ENCODE results near the gene TMEM184B.
A peak's percentile ranks its signal among the peaks of the same experiment; 100 is the strongest.

The TMEM184B gene

DNA sequence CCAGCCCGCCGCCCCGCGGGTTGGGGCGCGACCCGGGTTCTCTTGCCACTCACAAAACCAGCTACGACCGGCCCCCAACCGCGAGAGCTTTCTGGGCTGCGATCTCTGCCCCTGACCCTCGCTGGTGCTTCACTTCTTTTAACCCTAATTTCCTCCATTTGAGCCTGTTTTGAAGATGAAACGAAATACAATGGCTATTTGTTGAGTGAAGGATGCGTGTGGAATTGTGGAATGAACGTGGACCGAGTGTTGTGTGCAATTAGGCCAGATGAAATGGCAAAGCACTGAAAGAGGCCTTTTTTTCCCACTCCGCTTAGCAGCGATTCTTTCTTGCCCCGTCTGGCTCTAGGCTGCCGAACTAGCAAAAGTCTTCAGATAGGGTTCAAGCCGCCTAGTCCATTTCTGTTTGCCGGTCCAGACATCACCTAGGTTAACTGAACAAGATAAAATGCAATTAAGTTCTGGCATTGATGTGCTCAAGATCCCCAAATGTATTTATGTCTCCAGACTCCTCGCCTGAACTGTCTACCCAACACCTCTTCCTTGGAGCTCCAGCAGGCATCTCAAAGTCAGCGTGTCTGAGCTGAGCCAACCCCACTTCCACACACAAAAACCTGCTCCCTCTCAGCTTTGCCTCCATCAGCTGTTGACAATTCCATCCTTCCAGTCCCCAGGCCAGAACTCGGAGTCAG is 471 bp upstream of the TMEM184B start:
- peaks cover 15% of the 10 kb centered on the region in 2 donors for H3K4me1 ChIP-seq (ENCODE audit: control insufficient read depth in 2 of 2, insufficient read depth in 1 of 2, low read depth in 1 of 2, low read length in 2 of 2)
- H3K4ac ChIP-seq (ENCODE audit: low read length): no peak overlapping the region
- peak overlapping the region; percentile 33 for H3K27ac ChIP-seq (replicated peaks; ENCODE audit: low read length)
- H2AK5ac ChIP-seq (ENCODE audit: low read depth, low read length): peak overlapping the region; percentile 16
- no peaks in the 10 kb centered on the region for H3K27me3 ChIP-seq (ENCODE audit: control insufficient read depth in 3 of 3, insufficient read depth in 3 of 3, low read depth in 1 of 3, low read length in 3 of 3)
- no peak overlapping the region for H4K8ac ChIP-seq (ENCODE audit: low read depth, low read length)
- H3K4me3 ChIP-seq (ENCODE audit: low read length in 2 of 2): peak overlapping the region; percentile 73 to 78
- peak overlapping the region; percentile 60 for H3K4me2 ChIP-seq (ENCODE audit: insufficient read depth, low read length, poor library complexity, severe bottlenecking)
- no peak overlapping the region for H4K91ac ChIP-seq (ENCODE audit: low read depth, low read length, poor library complexity)
- no peak overlapping the region for H2BK12ac ChIP-seq (ENCODE audit: low read length)
- H3K79me1 ChIP-seq (ENCODE audit: low read depth, low read length): peaks cover 22% of the 10 kb centered on the region
- WGBS, 2 donors (ENCODE audit: extremely low coverage in 2 of 2, insufficient read length in 2 of 2, insufficient replicate concordance in 1 of 2): no CpG with 5 or more reads among the region's 26 CpGs
- H2BK120ac ChIP-seq (ENCODE audit: low read depth, low read length): no peak overlapping the region
- H3K23ac ChIP-seq (ENCODE audit: low read depth, low read length, poor library complexity): no peak overlapping the region
- H3K14ac ChIP-seq (ENCODE audit: low read length): no peak overlapping the region
- DNase-seq (ENCODE audit: low spot score): no peak
- no peaks in the 10 kb centered on the region for H3K9me3 ChIP-seq (replicated peaks in 1 of 2; ENCODE audit: control insufficient read depth in 2 of 2, insufficient read depth in 1 of 2, low read depth in 1 of 2, low read length in 2 of 2)
- H2BK15ac ChIP-seq (ENCODE audit: low read length): peak overlapping the region; percentile 3
- no peak overlapping the region for H3K9ac ChIP-seq (ENCODE audit: low read depth, low read length, poor library complexity)
- peaks cover 3 to 5% of the 10 kb centered on the region in 2 donors for H3K36me3 ChIP-seq (replicated peaks in 1 of 2; ENCODE audit: control insufficient read depth in 2 of 2, insufficient read depth in 2 of 2, low read length in 2 of 2)
- peak overlapping the region; percentile 87 for H2AFZ ChIP-seq (ENCODE audit: low read length)
- H3K18ac ChIP-seq (ENCODE audit: low read length): peak overlapping the region; percentile 91
- no peak overlapping the region for H2BK5ac ChIP-seq (ENCODE audit: low read length)

GRCh38 chr22:38271927-38272372 is 860 bp downstream of the TMEM184B start:
- Histone ChIP-seq H3K4me2 (ENCODE audit: insufficient read depth, low read length, poor library complexity, severe bottlenecking) (peak overlapping the region; percentile 87), H2AFZ (ENCODE audit: low read length) (peak overlapping the region; percentile 87), H3K27me3 (ENCODE audit: control insufficient read depth in 3 of 3, insufficient read depth in 3 of 3, low read depth in 1 of 3, low read length in 3 of 3) (no peaks in the 10 kb centered on the region), H3K27ac (replicated peaks; ENCODE audit: low read length) (no peak overlapping the region), H3K9me3 (replicated peaks in 1 of 2; ENCODE audit: control insufficient read depth in 2 of 2, insufficient read depth in 1 of 2, low read depth in 1 of 2, low read length in 2 of 2) (no peaks in the 10 kb centered on the region), H3K14ac (ENCODE audit: low read length) (peak overlapping the region; percentile 95), H4K8ac (ENCODE audit: low read depth, low read length) (no peak overlapping the region), H3K23ac (ENCODE audit: low read depth, low read length, poor library complexity) (peak overlapping the region; percentile 80), H3K4me1 (ENCODE audit: control insufficient read depth in 2 of 2, insufficient read depth in 1 of 2, low read depth in 1 of 2, low read length in 2 of 2) (peaks cover 15% of the 10 kb centered on the region in 2 donors), H3K79me1 (ENCODE audit: low read depth, low read length) (peaks cover 25% of the 10 kb centered on the region), H3K36me3 (replicated peaks in 1 of 2; ENCODE audit: control insufficient read depth in 2 of 2, insufficient read depth in 2 of 2, low read length in 2 of 2) (peaks cover 3 to 5% of the 10 kb centered on the region in 2 donors), H2BK120ac (ENCODE audit: low read depth, low read length) (no peak overlapping the region), H2AK5ac (ENCODE audit: low read depth, low read length) (peak overlapping the region; percentile 93), H3K18ac (ENCODE audit: low read length) (peak overlapping the region; percentile 97), H2BK15ac (ENCODE audit: low read length) (peak overlapping the region; percentile 12), H3K4me3 (ENCODE audit: low read length in 2 of 2) (peak overlapping the region; percentile 78 to 98), H2BK12ac (ENCODE audit: low read length) (no peak overlapping the region), H4K91ac (ENCODE audit: low read depth, low read length, poor library complexity) (no peak overlapping the region), H3K9ac (ENCODE audit: low read depth, low read length, poor library complexity) (peak overlapping the region; percentile 95), H2BK5ac (ENCODE audit: low read length) (peak overlapping the region; percentile 90), H3K4ac (ENCODE audit: low read length) (no peak overlapping the region)
- DNase-seq (ENCODE audit: low spot score): no peak
- WGBS, 2 donors (ENCODE audit: extremely low coverage in 2 of 2, insufficient read length in 2 of 2, insufficient replicate concordance in 1 of 2): no CpG with 5 or more reads among the region's 7 CpGs

GRCh38 chr22:38271101-38271500 is 1.7 kb downstream of the TMEM184B start:
- H3K9ac ChIP-seq (ENCODE audit: low read depth, low read length, poor library complexity): no peak overlapping the region
- H2AK5ac ChIP-seq (ENCODE audit: low read depth, low read length): no peak overlapping the region
- no peak overlapping the region for H2BK120ac ChIP-seq (ENCODE audit: low read depth, low read length)
- no peak overlapping the region for H2BK5ac ChIP-seq (ENCODE audit: low read length)
- H4K8ac ChIP-seq (ENCODE audit: low read depth, low read length): no peak overlapping the region
- H3K4me2 ChIP-seq (ENCODE audit: insufficient read depth, low read length, poor library complexity, severe bottlenecking): no peak overlapping the region
- no peaks in the 10 kb centered on the region for H3K9me3 ChIP-seq (replicated peaks in 1 of 2; ENCODE audit: control insufficient read depth in 2 of 2, insufficient read depth in 1 of 2, low read depth in 1 of 2, low read length in 2 of 2)
- no peak overlapping the region for H3K4ac ChIP-seq (ENCODE audit: low read length)
- no peak overlapping the region for H2AFZ ChIP-seq (ENCODE audit: low read length)
- no peak overlapping the region for H2BK12ac ChIP-seq (ENCODE audit: low read length)
- peaks cover 15% of the 10 kb centered on the region in 2 donors for H3K4me1 ChIP-seq (ENCODE audit: control insufficient read depth in 2 of 2, insufficient read depth in 1 of 2, low read depth in 1 of 2, low read length in 2 of 2)
- WGBS, 2 donors (ENCODE audit: extremely low coverage in 2 of 2, insufficient read length in 2 of 2, insufficient replicate concordance in 1 of 2): no CpG with 5 or more reads among the region's 7 CpGs
- peak overlapping the region in 1 of 2 donors; percentile 78 for H3K4me3 ChIP-seq (ENCODE audit: low read length in 2 of 2)
- peaks cover 3 to 5% of the 10 kb centered on the region in 2 donors for H3K36me3 ChIP-seq (replicated peaks in 1 of 2; ENCODE audit: control insufficient read depth in 2 of 2, insufficient read depth in 2 of 2, low read length in 2 of 2)
- no peak overlapping the region for H3K23ac ChIP-seq (ENCODE audit: low read depth, low read length, poor library complexity)
- H3K27ac ChIP-seq (replicated peaks; ENCODE audit: low read length): no peak overlapping the region
- no peak overlapping the region for H4K91ac ChIP-seq (ENCODE audit: low read depth, low read length, poor library complexity)
- H2BK15ac ChIP-seq (ENCODE audit: low read length): no peak overlapping the region
- H3K79me1 ChIP-seq (ENCODE audit: low read depth, low read length): peaks cover 25% of the 10 kb centered on the region
- no peak overlapping the region for H3K14ac ChIP-seq (ENCODE audit: low read length)
- no peak overlapping the region for H3K18ac ChIP-seq (ENCODE audit: low read length)
- H3K27me3 ChIP-seq (ENCODE audit: control insufficient read depth in 3 of 3, insufficient read depth in 3 of 3, low read depth in 1 of 3, low read length in 3 of 3): no peaks in the 10 kb centered on the region
- DNase-seq (ENCODE audit: low spot score): no peak

DNA sequence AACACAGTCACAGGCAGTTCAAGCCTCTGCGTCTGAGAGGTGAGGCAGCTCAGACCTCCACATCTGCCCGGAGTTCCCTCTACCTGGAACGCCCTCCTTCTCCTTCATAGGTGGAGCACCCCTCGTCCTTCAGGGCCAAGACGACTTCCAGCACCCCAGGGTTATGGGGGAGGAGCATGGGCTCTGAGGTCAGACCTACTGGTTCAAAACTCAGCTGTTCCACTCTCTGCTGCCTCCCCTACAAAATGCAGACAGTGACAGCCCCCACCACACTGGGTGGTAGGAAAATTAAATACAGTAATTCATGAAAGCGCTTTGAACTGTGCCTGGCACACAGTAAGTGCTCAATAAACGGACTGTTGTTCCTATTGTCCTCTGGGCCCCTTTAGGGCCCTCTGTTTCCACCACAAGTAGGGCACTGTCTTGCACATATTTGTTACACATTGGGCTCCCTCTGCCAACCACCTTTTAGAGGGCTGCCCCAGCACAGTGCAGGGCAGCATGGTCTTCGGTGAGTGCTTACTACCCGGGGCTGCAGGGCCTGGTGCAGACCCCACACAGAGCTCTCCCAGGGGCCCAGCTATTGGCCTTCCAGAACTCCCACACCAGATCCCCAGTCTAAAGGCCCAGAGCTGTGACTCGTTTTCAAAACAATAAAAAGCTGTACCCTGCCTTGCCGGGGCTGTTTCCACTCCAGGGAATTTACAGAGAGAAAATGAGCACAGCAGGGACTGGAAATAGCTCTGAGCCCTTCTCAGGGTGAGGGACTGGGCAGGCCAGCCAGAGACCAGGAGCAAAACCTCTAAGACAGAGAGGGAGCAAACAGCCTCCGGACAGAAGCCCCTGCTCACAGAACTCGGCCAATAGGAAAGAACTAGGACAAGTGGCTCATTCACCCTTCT is 2.5 kb downstream of the TMEM184B start:
- Histone ChIP-seq H2BK15ac (ENCODE audit: low read length) (no peak overlapping the region), H2BK5ac (ENCODE audit: low read length) (no peak overlapping the region), H3K27me3 (ENCODE audit: control insufficient read depth in 3 of 3, insufficient read depth in 3 of 3, low read depth in 1 of 3, low read length in 3 of 3) (no peaks in the 10 kb centered on the region), H3K4me3 (ENCODE audit: low read length in 2 of 2) (no peak overlapping the region), H3K79me1 (ENCODE audit: low read depth, low read length) (peaks cover 25% of the 10 kb centered on the region), H4K91ac (ENCODE audit: low read depth, low read length, poor library complexity) (no peak overlapping the region), H3K4me2 (ENCODE audit: insufficient read depth, low read length, poor library complexity, severe bottlenecking) (peak overlapping the region; percentile 14), H2BK120ac (ENCODE audit: low read depth, low read length) (no peak overlapping the region), H2AFZ (ENCODE audit: low read length) (no peak overlapping the region), H2BK12ac (ENCODE audit: low read length) (no peak overlapping the region), H3K36me3 (replicated peaks in 1 of 2; ENCODE audit: control insufficient read depth in 2 of 2, insufficient read depth in 2 of 2, low read length in 2 of 2) (peaks cover 3 to 5% of the 10 kb centered on the region in 2 donors), H4K8ac (ENCODE audit: low read depth, low read length) (no peak overlapping the region), H2AK5ac (ENCODE audit: low read depth, low read length) (peak overlapping the region; percentile 27), H3K4ac (ENCODE audit: low read length) (no peak overlapping the region), H3K18ac (ENCODE audit: low read length) (peak overlapping the region; percentile 45), H3K27ac (replicated peaks; ENCODE audit: low read length) (no peak overlapping the region), H3K23ac (ENCODE audit: low read depth, low read length, poor library complexity) (no peak overlapping the region), H3K4me1 (ENCODE audit: control insufficient read depth in 2 of 2, insufficient read depth in 1 of 2, low read depth in 1 of 2, low read length in 2 of 2) (peaks cover 15% of the 10 kb centered on the region in 2 donors), H3K9me3 (replicated peaks in 1 of 2; ENCODE audit: control insufficient read depth in 2 of 2, insufficient read depth in 1 of 2, low read depth in 1 of 2, low read length in 2 of 2) (no peaks in the 10 kb centered on the region), H3K14ac (ENCODE audit: low read length) (no peak overlapping the region), H3K9ac (ENCODE audit: low read depth, low read length, poor library complexity) (peak overlapping the region; percentile 54)
- DNase-seq (ENCODE audit: low spot score): no peak
- WGBS, 2 donors (ENCODE audit: extremely low coverage in 2 of 2, insufficient read length in 2 of 2, insufficient replicate concordance in 1 of 2): no CpG with 5 or more reads among the region's 13 CpGs
